Measurements from ENCODE around the gene SYCP2.

DNA sequence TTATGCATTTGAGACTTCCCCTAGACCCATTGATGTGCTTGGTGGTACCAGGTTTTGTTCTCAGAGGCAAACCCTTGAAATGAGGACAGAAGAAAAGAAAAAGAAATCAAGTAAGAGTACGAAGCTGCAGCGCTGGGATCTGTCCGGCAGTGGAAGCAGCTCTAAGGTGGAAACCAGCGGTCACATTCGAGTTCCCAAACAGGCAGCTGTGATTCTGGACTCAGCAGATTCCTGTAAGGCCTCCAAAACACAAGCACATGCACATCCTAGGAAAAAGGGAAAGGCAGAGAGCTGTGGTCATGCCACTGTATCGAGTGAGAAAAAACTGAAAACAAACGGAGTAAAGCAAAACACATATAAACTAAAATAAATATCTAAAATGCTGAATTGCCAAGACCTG is 11.3 kb upstream of the SYCP2 start:
- TF ChIP-seq, protein P1, sequence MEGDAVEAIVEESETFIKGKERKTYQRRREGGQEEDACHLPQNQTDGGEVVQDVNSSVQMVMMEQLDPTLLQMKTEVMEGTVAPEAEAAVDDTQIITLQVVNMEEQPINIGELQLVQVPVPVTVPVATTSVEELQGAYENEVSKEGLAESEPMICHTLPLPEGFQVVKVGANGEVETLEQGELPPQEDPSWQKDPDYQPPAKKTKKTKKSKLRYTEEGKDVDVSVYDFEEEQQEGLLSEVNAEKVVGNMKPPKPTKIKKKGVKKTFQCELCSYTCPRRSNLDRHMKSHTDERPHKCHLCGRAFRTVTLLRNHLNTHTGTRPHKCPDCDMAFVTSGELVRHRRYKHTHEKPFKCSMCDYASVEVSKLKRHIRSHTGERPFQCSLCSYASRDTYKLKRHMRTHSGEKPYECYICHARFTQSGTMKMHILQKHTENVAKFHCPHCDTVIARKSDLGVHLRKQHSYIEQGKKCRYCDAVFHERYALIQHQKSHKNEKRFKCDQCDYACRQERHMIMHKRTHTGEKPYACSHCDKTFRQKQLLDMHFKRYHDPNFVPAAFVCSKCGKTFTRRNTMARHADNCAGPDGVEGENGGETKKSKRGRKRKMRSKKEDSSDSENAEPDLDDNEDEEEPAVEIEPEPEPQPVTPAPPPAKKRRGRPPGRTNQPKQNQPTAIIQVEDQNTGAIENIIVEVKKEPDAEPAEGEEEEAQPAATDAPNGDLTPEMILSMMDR (IDR thresholded peaks at IDR 0.05) = no peak
- TF ChIP-seq POLR2A (IDR thresholded peaks at IDR 0.05) = no peak

All from adrenal gland (tissue), 5 donors.